HG03135 (cell line): ENCODE data around the gene KCTD14.
"Not testable (repeated sequence)": the region's sequence is repeated elsewhere in the genome, so short reads cannot be mapped to it uniquely, and the experiment has no call there.

Source experiments
- ATAC-seq: cut with Tn5 transposase; IDR thresholded peaks from one replicate; pipeline ENCODE4 v1.9.1; 2021; ENCODE audit warnings: mild to moderate bottlenecking, moderate library complexity; ENCODE audit not compliant: unreplicated experiment

The KCTD14 gene

GRCh38 chr11:78048561-78048960 is 25.5 kb upstream of the KCTD14 start:
- ATAC-seq: no peak

- ATAC-seq: no peak
These were observed 23.4 kb upstream of the KCTD14 start for GRCh38 chr11:78046486-78046854.

- no peak for ATAC-seq
These were observed 22.9 kb upstream of the KCTD14 start for GRCh38 chr11:78045851-78046485.

- no peak for ATAC-seq
These were observed 21.6 kb upstream of the KCTD14 start for GRCh38 chr11:78044706-78045105.

GRCh38 chr11:78041843-78042440 is 18.9 kb upstream of the KCTD14 start:
- no peak for ATAC-seq

GRCh38 chr11:78041380-78041719 is 18.3 kb upstream of the KCTD14 start:
- not testable (repeated sequence) for ATAC-seq

GRCh38 chr11:78040691-78041379 is 17.8 kb upstream of the KCTD14 start:
- ATAC-seq: no peak

GRCh38 chr11:78039919-78040671 is 17.0 kb upstream of the KCTD14 start:
- no peak for ATAC-seq

GRCh38 chr11:78039391-78039918 is 16.4 kb upstream of the KCTD14 start:
- no peak for ATAC-seq

- no peak for ATAC-seq
These were observed 15.7 kb upstream of the KCTD14 start for GRCh38 chr11:78038697-78039313.

GRCh38 chr11:78037825-78038620 is 14.9 kb upstream of the KCTD14 start:
- ATAC-seq: no peak

- ATAC-seq: no peak
These were observed 14.0 kb upstream of the KCTD14 start for GRCh38 chr11:78037056-78037455.

- no peak for ATAC-seq
These were observed 13.2 kb upstream of the KCTD14 start for GRCh38 chr11:78036313-78036712.

- ATAC-seq: no peak
These were observed 11.5 kb upstream of the KCTD14 start for GRCh38 chr11:78034623-78035022.

GRCh38 chr11:78033040-78033439 is 10.0 kb upstream of the KCTD14 start:
- no peak for ATAC-seq

GRCh38 chr11:78032090-78032489 is 9.0 kb upstream of the KCTD14 start:
- no peak for ATAC-seq

- no peak for ATAC-seq
These were observed 8.6 kb upstream of the KCTD14 start for GRCh38 chr11:78031629-78032028.

- ATAC-seq: no peak
These were observed 7.6 kb upstream of the KCTD14 start for GRCh38 chr11:78030429-78031325.

- ATAC-seq: not testable (repeated sequence)
These were observed 5.3 kb upstream of the KCTD14 start for GRCh38 chr11:78028423-78028822.
